Mesenchymal stem cell (in vitro differentiated cells and primary cell): ENCODE data around the gene CLPSL1.

ENCODE experiments used
- DNase-seq: peaks from one replicate; pipeline ENCODE4 v3.0.0-alpha.2; 2013
- H2AFZ ChIP-seq: one replicate; pipeline ENCODE4 v1.6.1; 2013; ENCODE audit warnings: low read depth, mild to moderate bottlenecking, control low read depth, inconsistent platforms, low read length, moderate library complexity
- H2AK5ac ChIP-seq: 2 replicates; pipeline ENCODE4 v1.6.1; 2013; ENCODE audit warnings: low read length, moderate library complexity, mild to moderate bottlenecking, inconsistent platforms; ENCODE audit not compliant: severe bottlenecking
- H2BK120ac ChIP-seq: one replicate; pipeline ENCODE4 v1.6.1; 2013; ENCODE audit warnings: low read depth, mild to moderate bottlenecking, inconsistent platforms, low read length, moderate library complexity
- H2BK12ac ChIP-seq, 2 experiments: one replicate each; pipeline ENCODE4 v1.6.1; 2013; ENCODE audit warnings: inconsistent platforms in 2 of 2, low read length in 2 of 2, mild to moderate bottlenecking in 2 of 2, moderate library complexity in 2 of 2, control low read depth in 1 of 2
- H2BK15ac ChIP-seq: one replicate; pipeline ENCODE4 v1.6.1; 2013; ENCODE audit warnings: mild to moderate bottlenecking, low read depth, inconsistent platforms; ENCODE audit not compliant: poor library complexity, severe bottlenecking
- H2BK5ac ChIP-seq: 2 replicates; pipeline ENCODE4 v1.6.1; 2013; ENCODE audit warnings: low read depth, mild to moderate bottlenecking, low read length, control low read depth, inconsistent platforms; ENCODE audit not compliant: poor library complexity, severe bottlenecking
- H3K14ac ChIP-seq, 2 experiments: one replicate each; pipeline ENCODE4 v1.6.1; 2013; ENCODE audit warnings: inconsistent platforms in 2 of 2, low read length in 2 of 2, control low read depth in 1 of 2, mild to moderate bottlenecking in 1 of 2, moderate library complexity in 1 of 2
- H3K18ac ChIP-seq, 2 experiments: one replicate each; pipeline ENCODE4 v1.6.1; 2013; ENCODE audit warnings: inconsistent platforms in 2 of 2, low read length in 2 of 2, control low read depth in 1 of 2, low read depth in 1 of 2, mild to moderate bottlenecking in 1 of 2
- H3K23ac ChIP-seq, 2 experiments: one replicate each; pipeline ENCODE4 v1.6.1; 2013; ENCODE audit warnings: inconsistent platforms in 2 of 2, low read length in 2 of 2, mild to moderate bottlenecking in 2 of 2, moderate library complexity in 2 of 2, control low read depth in 1 of 2
- H3K27ac ChIP-seq: 2 replicates; pipeline ENCODE4 v1.5.1; 2013; ENCODE audit warnings: mild to moderate bottlenecking, moderate library complexity, low read length, control low read depth, inconsistent platforms; ENCODE audit not compliant: poor library complexity, severe bottlenecking
- H3K27me3 ChIP-seq, 2 experiments: 2 replicates each; pipeline versions ENCODE4 v1.6.1 to v1.7.0; 2013; ENCODE audit warnings: low read length in 2 of 2, mild to moderate bottlenecking in 2 of 2, moderate library complexity in 2 of 2, control low read depth in 1 of 2, inconsistent platforms in 1 of 2; ENCODE audit not compliant: control insufficient read depth in 1 of 2, insufficient read depth in 1 of 2
- H3K36me3 ChIP-seq, 2 experiments: 2 replicates each; pipeline versions ENCODE4 v1.6.1 to v1.7.0; 2013; ENCODE audit warnings: low read length in 2 of 2, control low read depth in 1 of 2, inconsistent platforms in 1 of 2, low read depth in 1 of 2, mild to moderate bottlenecking in 1 of 2; ENCODE audit not compliant: insufficient read depth in 2 of 2, control insufficient read depth in 1 of 2
- H3K4ac ChIP-seq, 2 experiments: one replicate each; pipeline ENCODE4 v1.6.1; 2013; ENCODE audit warnings: inconsistent platforms in 2 of 2, low read length in 2 of 2, mild to moderate bottlenecking in 2 of 2, moderate library complexity in 2 of 2, control low read depth in 1 of 2, low read depth in 1 of 2
- H3K4me1 ChIP-seq: 2 replicates; pipeline ENCODE4 v1.6.1; 2013; ENCODE audit warnings: low read depth, low read length, control low read depth; ENCODE audit not compliant: control insufficient read depth, insufficient read depth
- H3K4me2 ChIP-seq: 2 replicates; pipeline ENCODE4 v1.6.1; 2013; ENCODE audit warnings: low read length, mild to moderate bottlenecking, inconsistent platforms; ENCODE audit not compliant: poor library complexity, severe bottlenecking
- H3K4me3 ChIP-seq, 2 experiments: 2 replicates each; pipeline versions ENCODE4 v1.5.1 to v1.7.0; 2013; ENCODE audit warnings: low read length in 2 of 2, mild to moderate bottlenecking in 2 of 2, control low read depth in 1 of 2, low read depth in 1 of 2; ENCODE audit not compliant: insufficient read depth in 1 of 2
- H3K79me1 ChIP-seq: replicated peaks from 2 replicates; pipeline ENCODE4 v1.6.1; 2013; ENCODE audit warnings: mild to moderate bottlenecking, control low read depth, low read length, inconsistent platforms; ENCODE audit not compliant: poor library complexity, severe bottlenecking
- H3K9ac ChIP-seq: 2 replicates; pipeline ENCODE4 v1.7.0; 2013; ENCODE audit warnings: mild to moderate bottlenecking, low read length, moderate library complexity
- H3K9me3 ChIP-seq: 2 replicates; pipeline ENCODE4 v1.7.0; 2013; ENCODE audit warnings: mild to moderate bottlenecking, low read length; ENCODE audit not compliant: control insufficient read depth
- H4K8ac ChIP-seq: one replicate; pipeline ENCODE4 v1.6.1; 2013; ENCODE audit warnings: inconsistent platforms, mild to moderate bottlenecking, low read length, moderate library complexity
- H4K91ac ChIP-seq: one replicate; pipeline ENCODE4 v1.6.1; 2013; ENCODE audit warnings: mild to moderate bottlenecking, low read length, inconsistent platforms
- WGBS: methylation state at CpG from one replicate; pipeline ENCODE4 v1.1.7; 2013; ENCODE audit warnings: mixed read lengths; 5-methylcytosine and 5-hydroxymethylcytosine counted together

The CLPSL1 gene

GRCh38 chr6:35796236-35796635 is 15.4 kb downstream of the CLPSL1 start:
- Histone ChIP-seq H3K27me3 (peaks cover 30 to 56% of the 10 kb centered on the region in 2 experiments), H3K14ac (no peak overlapping the region), H4K8ac (no peak overlapping the region), H3K79me1 (no peaks in the 10 kb centered on the region), H2AK5ac (no peak overlapping the region), H4K91ac (no peak overlapping the region), H3K23ac (no peak overlapping the region), H3K4me3 (no peak overlapping the region), H2BK15ac (no peak overlapping the region), H2BK5ac (no peak overlapping the region), H2BK12ac (no peak overlapping the region), H3K36me3 (no peaks in the 10 kb centered on the region), H2AFZ (no peak overlapping the region), H3K4me1 (no peaks in the 10 kb centered on the region), H3K9me3 (peaks cover 3% of the 10 kb centered on the region), H2BK120ac (no peak overlapping the region), H3K9ac (no peak overlapping the region), H3K27ac (no peak overlapping the region), H3K4ac (no peak overlapping the region), H3K18ac (no peak overlapping the region), H3K4me2 (no peak overlapping the region)
- no peak for DNase-seq
- WGBS = 89% methylated on average over 4 of the region's 4 CpGs

DNA sequence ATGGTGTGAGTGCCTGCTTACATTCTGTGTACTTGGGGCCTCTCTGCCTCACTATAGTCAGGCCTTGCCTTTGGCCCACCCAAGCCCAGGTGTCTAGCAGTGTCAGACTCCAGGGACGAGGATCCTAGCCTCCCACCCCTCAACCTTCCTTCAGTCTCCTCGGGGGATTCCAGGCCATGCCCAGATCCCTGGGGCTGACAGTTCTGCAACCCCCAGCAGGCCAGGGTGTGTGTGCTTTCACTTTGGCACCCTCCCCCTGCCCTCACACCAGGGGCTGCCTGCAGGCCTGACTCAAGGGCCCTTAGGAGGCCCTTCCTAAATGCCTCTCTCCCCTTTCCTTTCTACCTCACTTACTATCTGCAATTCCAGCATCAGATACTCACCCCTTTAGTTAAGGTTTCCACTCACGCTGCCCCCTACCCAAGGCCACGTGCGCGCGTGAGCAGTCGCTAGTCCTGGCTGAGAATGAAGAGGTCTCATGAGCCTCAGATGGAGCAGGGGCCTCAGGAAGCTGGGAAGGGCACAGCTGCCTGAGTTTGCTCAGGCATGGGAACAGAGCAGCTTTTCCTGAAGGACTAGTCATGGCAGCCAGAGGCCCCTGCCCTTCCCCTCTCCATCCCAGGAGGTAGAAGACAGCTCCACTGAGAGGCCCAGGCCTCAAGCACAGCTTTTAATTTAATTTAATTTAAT is 17.2 kb downstream of the CLPSL1 start:
- no peak overlapping the region for H2BK15ac ChIP-seq
- no peak overlapping the region for H3K4me3 ChIP-seq
- no peak for DNase-seq
- H3K4me2 ChIP-seq = no peak overlapping the region
- no peaks in the 10 kb centered on the region for H3K79me1 ChIP-seq
- H3K36me3 ChIP-seq = no peaks in the 10 kb centered on the region
- H3K14ac ChIP-seq = no peak overlapping the region
- H4K8ac ChIP-seq = no peak overlapping the region
- no peak overlapping the region for H2BK120ac ChIP-seq
- no peak overlapping the region for H3K27ac ChIP-seq
- H4K91ac ChIP-seq = no peak overlapping the region
- no peaks in the 10 kb centered on the region for H3K4me1 ChIP-seq
- no peak overlapping the region for H3K4ac ChIP-seq
- no peak overlapping the region for H2BK12ac ChIP-seq
- no peak overlapping the region for H2AK5ac ChIP-seq
- no peak overlapping the region for H3K9ac ChIP-seq
- no peak overlapping the region for H2BK5ac ChIP-seq
- H3K18ac ChIP-seq = no peak overlapping the region
- H3K27me3 ChIP-seq = peaks cover 27 to 46% of the 10 kb centered on the region in 2 experiments
- H3K9me3 ChIP-seq = peaks cover under 1% of the 10 kb centered on the region
- no peak overlapping the region for H2AFZ ChIP-seq
- 71% methylated on average over 8 of the region's 8 CpGs for WGBS
- H3K23ac ChIP-seq = peak overlapping the region in 1 of 2 experiments; percentile 51

DNA sequence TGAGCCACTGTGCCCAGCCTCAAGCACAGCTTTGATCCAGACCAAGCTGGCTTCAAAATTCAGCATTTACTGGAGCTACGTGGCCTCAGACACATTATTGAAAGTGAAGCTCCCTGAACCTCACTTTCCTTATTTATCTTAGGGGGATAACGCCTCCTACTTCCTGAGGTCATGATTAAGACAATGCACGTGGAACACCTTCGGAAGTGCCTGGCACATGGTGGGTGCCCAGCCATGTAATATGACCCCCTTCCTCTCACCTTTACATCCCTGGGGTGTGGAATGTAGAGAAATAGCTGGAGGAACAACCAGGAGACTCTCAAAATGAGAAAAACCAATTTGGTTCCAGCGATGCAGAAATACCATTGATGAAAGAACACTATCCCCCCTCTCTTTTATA is 17.9 kb downstream of the CLPSL1 start:
- H4K8ac ChIP-seq = no peak overlapping the region
- H2AFZ ChIP-seq = no peak overlapping the region
- H3K23ac ChIP-seq = no peak overlapping the region
- H3K36me3 ChIP-seq = no peaks in the 10 kb centered on the region
- H3K79me1 ChIP-seq = no peaks in the 10 kb centered on the region
- no peak overlapping the region for H3K9ac ChIP-seq
- H3K27ac ChIP-seq = no peak overlapping the region
- no peak for DNase-seq
- H2BK15ac ChIP-seq = no peak overlapping the region
- H4K91ac ChIP-seq = no peak overlapping the region
- no peaks in the 10 kb centered on the region for H3K9me3 ChIP-seq
- H3K4me3 ChIP-seq = no peak overlapping the region
- no peak overlapping the region for H2BK5ac ChIP-seq
- H2AK5ac ChIP-seq = no peak overlapping the region
- no peaks in the 10 kb centered on the region for H3K4me1 ChIP-seq
- no peak overlapping the region for H2BK120ac ChIP-seq
- H3K4me2 ChIP-seq = no peak overlapping the region
- no peak overlapping the region for H3K4ac ChIP-seq
- peaks cover 27 to 39% of the 10 kb centered on the region in 2 experiments for H3K27me3 ChIP-seq
- H3K14ac ChIP-seq = no peak overlapping the region
- no peak overlapping the region for H2BK12ac ChIP-seq
- WGBS = 74% methylated on average over 5 of the region's 5 CpGs
- no peak overlapping the region for H3K18ac ChIP-seq

GRCh38 chr6:35801148-35801547 is 20.3 kb downstream of the CLPSL1 start:
- Histone ChIP-seq H3K9me3 (no peaks in the 10 kb centered on the region), H2BK5ac (no peak overlapping the region), H4K91ac (no peak overlapping the region), H2AFZ (no peak overlapping the region), H2AK5ac (no peak overlapping the region), H2BK15ac (no peak overlapping the region), H3K14ac (no peak overlapping the region), H3K36me3 (no peaks in the 10 kb centered on the region), H3K23ac (no peak overlapping the region), H2BK120ac (no peak overlapping the region), H4K8ac (no peak overlapping the region), H3K4me1 (peaks cover 8% of the 10 kb centered on the region), H3K4ac (no peak overlapping the region), H3K4me2 (no peak overlapping the region), H3K18ac (no peak overlapping the region), H3K9ac (no peak overlapping the region), H3K79me1 (no peaks in the 10 kb centered on the region), H3K27me3 (peaks cover 14 to 34% of the 10 kb centered on the region in 2 experiments), H3K27ac (no peak overlapping the region), H2BK12ac (no peak overlapping the region), H3K4me3 (no peak overlapping the region)
- 75% methylated on average over 2 of the region's 3 CpGs for WGBS
- DNase-seq = no peak
